OCI-M1 (cell line): ENCODE results near the gene FAR2.
"Not testable (repeated sequence)": the region's sequence is repeated elsewhere in the genome, so short reads cannot be mapped to it uniquely, and the experiment has no call there.

Experiments
- DNase-seq: peaks from one replicate; lab custom pipeline; 2025; lab: John Stamatoyannopoulos, UW

FAR2 gene

DNA sequence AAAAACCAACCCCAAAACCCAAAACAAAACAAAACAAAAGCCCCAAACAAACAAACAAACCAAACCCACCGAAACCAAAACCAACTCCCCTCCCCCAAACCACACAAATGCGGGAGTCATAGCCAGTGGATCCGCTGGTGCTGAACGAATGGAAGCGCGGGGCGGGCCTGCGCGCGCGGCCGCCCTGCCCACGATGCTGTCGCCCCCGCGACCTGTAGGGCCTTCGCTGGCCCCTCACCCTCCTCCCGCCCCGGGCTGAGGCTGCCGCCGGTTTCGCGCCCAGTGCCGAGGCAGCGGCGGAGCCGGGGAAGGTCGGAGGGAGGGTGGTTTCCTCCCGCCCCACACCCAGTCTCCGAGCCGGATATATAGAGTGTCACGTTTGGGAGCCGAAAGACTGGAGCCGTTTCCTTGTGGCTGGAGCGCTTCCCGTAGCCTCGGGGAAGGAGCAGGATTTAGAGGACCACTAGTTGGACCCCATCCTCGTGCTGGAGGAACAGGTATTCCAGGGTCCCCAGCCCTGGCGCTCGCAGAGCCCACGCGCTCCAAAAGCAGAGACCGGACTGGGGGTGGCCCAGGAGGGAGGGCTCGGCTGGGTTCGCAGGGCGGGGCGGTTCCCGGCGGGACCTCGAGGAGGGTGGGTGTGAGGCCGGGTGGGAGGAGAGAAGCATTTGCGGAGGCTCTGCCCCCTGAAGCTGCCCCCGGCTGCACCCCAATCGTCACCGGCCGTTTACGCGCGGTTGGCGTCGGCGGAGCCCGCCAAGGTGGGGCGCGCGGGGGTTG lies at the start of gene FAR2:
TSS of gene FAR2 (plus strand) at position 368 of the 780 bp plus-strand sequence. CDS start 121,172 bp downstream, outside the sequence.
- DNase-seq: peak; percentile 79

DNA sequence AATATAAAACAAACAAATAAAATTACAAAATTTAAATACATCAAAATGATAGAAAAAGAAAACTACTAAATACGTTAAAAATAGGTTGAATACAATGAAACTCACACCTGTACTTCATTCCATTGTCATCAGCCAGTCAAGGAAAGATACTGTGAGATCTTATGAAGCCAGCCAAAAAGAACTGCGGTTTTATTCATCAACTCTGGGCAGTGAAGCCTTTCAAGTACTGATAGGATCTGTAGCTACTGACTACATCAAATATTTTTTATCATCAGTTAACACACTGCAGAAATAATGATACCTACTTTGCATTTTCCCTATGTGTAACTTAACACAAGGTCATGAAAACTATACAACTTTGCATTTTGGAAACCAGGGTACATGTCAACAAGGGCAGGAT lies 46.3 kb upstream of the FAR2 start:
- peak; percentile 48 for DNase-seq

DNA sequence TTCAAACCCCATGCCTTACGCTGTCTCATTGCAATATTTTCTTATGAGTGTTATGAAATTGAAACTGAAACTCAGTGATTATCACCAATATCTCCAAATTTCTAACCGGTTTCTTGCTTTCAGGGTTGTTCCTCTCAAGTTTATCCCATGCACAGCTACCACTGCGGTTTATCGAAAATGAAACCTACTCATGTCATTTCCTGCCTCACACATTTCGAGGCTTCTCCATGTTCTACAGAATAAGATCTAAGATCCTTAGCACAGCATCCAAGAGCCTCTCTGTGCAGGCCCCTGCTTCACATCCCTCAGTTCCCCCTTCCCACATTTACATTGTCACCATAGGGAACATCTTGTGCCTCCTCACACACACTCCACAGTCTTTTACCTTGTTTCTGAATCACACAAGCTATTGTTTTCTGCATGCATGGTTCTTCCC lies 45.5 kb upstream of the FAR2 start:
- peak; percentile 93 for DNase-seq

DNA sequence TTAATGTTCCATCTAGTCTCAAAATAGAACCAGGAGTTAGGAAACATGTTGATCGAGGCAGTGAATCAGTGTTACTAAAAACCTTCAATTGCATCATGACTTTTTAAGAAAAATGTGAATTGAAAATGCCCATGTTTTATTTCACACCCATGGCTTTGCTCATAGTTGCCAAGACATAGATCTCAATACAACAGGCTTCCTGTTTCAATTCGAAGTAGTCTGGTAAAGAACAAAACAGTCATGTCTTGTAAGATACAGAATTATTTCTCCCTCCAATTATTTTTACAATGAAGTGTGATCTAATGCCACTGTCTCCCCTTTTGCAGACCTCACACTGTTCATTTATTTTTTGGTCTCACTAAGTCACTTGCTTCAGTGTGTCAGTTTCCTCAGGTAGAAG lies 44.6 kb upstream of the FAR2 start:
- DNase-seq: no peak

DNA sequence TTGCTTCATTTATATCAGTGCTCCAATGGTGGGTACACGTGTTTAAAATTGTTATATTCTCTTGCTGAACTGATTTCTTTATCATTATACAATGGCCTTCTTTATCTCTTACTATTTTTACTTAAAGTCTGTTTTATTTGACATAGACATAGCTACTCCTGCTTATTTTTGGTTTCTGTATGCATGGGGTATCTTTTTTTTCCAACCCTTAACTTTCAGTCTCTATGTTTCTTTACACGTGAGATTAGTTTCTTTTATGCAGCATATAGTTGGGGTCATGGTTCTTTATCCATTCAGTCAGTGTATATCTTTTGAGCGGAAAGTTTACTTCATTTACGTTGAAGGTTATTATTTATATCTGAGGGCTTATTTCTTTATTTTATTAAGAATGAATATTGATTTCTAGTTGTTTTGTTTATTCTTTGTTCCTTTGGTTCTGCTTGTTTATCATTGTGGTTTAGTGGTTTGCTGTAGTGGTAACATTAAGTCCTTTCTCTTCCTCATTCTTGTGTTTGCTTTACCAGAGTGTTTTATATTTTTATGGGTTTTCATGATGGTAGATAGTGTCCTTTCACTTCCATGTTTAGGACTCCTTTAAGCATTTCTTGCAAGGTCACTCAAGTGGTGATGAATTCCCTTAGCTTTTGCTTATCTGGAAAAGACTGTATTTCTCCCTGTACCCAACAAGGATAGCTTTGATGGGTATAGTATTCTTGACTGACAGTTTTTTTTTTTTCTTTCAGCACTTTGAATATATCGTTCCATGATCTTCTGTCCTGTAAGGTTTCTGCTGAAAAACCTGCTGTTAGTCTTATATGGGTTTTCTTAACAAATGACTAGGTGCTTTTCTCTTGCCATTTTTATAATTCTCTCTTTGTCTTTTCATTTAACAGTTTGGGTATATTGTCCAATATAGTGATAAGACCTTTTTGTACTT lies 38.3 kb upstream of the FAR2 start:
- DNase-seq: peak; percentile 50

DNA sequence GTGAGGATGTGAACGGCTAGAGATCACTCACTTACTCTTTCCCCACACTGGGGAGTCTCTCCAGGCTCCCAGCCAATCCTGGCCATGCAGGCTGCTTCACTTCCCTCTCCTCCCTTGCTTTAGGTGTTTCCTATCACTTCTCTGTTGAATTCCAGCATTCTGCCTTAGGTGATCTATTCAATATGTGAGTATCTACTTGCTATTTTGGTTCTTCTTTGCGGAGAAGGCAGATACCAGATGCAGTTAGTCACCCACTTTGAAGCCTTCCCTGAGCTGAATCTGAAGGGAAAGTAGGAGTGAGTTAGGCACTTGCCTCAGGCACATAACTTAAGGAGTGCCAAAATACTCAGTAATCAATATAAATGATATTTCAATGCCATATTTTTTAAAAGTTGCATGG lies 36.0 kb upstream of the FAR2 start:
- no peak for DNase-seq

DNA sequence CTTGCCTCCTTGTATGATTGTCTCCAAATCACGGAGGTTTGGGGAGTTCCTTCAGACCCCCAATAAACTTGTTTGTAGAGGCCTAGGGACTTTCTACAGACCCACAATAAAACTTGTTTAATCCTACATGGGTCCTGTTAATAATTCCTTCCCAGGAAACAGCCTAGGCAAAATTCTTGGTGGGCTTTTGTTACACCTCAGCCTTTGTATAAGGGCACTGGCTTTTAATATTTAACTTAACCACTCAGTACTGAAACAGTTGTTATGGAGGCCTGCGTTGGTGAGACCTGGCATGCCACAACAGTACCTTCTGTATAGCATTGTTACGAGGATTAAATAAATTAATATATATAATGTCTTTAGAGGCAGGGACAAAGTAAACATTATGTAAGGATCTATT lies 32.7 kb upstream of the FAR2 start:
- DNase-seq: no peak

DNA sequence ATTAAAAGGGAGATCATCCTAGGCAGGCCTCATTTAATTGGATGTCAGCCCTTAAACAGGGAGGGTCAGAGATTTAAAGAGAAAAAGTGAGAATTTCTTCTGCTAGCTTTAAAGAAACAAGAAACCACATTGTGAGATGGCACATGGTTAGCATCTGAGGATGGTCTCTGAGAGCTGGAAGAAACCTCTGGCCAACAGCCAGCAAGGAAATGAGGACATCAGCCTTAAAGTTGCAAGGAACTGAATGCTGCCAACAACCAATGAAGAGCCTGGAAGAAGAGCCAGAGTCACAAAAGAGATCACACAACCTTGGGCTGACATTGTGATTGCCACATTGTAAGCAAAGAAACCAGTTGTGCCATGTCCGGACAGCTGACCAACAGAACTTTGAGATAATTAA lies 17.5 kb upstream of the FAR2 start:
- peak; percentile 32 for DNase-seq

DNA sequence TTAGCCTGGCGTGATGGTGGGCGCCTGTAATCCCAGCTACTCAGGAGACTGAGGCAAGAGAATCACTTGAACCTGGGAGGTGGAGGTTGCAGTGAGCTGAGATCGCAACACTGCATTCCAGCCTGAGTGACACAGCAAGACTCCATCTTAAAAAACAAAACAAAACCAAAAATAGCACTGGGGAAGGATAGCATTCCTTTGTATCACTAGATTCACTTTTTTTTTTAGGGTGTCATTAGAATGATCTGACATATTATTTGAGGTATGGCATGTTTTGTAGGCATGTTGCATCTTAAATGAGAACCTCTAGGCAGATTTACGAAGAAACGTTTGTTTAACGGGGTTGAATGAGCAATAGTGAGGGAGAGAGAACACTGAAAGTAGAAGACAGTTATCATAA lies 16.8 kb upstream of the FAR2 start:
- no peak for DNase-seq

DNA sequence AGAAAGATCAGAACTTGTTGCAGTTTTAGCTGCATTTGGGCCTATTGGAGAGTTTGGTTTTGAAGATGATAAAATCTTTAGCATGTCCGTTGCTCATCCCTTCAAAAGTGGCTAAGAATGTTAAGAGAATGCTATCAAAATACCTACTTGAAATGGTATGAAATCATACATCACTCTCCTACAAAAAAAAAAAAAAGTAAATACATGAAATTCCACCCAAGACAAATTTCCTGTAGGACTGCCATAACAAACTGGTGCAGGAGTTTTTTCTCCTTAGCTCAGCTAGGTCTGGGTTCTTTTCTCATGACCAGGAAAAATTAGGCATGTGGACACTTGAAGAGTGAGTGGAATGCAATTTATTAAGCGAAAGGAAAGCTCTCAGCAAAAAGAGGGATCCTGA lies 15.9 kb upstream of the FAR2 start:
- no peak for DNase-seq

DNA sequence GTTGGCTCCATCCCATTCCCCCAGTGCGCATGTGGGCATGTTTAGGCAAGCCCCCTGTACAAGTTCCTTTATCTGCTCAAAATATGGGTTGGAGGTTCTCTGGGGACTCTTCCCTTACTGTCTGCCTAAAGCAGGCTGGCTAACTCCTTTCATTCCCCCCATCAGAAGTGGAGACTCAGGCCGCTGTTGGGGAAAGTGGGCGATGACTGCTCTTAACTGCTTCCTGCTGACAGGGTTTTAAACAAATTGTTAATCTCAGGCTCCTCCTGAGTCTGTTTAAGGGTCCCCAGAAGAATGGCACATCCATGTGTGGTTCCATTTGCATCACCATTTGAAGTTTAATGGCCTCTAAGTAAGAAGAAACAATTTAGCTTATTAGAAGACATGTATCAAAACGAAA lies 15.4 kb upstream of the FAR2 start:
- DNase-seq: no peak

DNA sequence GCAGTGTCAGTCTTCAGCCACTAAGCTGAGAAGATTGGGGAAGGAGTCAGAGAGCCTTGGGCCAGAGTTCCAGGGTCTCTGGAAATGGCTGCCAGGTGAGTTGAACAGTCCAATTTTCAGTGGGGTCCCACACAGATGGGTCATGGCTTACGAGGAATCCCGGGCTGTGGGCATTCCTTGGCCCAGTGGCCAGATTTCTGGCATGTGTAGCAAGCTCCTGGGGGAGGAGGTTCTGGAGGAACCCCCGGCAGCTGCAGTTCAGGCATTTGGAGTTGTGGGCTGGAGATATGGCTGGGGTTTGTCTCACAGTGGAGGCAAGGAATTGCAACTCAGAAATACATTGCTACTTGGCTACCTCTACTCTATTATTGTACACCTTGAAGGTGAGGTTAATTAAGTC lies 10.8 kb upstream of the FAR2 start:
- not testable (repeated sequence) for DNase-seq

DNA sequence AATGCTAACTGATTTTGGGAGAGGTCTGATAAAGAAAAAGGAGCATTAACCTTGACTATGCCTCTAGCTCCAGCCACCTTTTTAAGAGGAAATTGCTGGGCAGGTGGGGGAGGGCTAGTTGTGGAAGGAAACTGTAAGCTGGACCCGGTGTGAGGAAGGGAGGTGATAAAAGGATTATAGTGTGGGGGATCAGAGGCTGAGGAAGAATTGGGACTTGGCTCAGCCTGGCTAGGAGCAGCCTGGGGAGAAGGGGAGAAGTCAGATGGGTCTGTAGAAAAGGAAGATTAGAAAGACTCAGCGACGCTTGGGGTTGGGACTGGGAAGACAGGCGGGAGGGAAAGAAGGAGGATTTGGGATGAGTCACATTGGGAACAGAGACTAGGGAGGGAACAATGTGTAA lies 10.2 kb upstream of the FAR2 start:
- not testable (repeated sequence) for DNase-seq

DNA sequence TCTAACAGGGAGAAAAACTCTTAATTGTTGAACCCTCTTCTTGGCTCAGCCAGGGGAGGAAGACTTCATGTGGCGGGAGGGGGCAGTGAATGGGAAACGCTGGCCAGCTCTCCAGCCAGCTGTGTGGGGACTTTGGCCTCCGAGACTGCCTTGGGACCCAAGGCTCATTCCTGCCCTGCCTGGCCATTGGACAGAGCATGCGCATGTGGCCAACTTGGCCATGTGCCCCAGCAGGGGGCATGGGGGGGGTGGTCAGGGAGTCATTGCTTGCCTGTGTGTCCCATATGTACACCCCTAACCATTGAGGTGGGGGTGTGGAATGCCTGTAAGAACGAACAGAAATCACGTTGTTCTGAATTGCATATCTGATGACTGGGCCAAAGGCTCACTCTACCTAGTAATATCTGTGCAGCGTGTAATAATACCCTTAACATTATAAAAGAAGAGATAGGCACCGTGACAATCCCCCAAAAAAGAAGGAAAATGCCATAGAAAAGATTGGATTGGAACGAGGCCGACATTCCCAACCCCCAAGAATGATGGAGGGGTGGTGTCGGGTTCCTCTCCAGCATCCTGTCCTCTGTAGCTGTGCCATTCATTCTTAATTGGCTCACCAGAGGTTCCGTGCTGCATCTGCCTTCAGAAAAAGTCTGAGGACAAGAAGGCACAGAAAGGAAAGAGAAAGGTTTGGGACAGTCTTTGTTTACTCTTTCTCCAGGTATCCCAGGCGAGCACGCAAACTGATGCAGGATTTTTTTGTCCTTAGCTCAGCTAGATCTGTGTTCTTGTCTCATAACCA lies 3.5 kb upstream of the FAR2 start:
- DNase-seq: no peak

DNA sequence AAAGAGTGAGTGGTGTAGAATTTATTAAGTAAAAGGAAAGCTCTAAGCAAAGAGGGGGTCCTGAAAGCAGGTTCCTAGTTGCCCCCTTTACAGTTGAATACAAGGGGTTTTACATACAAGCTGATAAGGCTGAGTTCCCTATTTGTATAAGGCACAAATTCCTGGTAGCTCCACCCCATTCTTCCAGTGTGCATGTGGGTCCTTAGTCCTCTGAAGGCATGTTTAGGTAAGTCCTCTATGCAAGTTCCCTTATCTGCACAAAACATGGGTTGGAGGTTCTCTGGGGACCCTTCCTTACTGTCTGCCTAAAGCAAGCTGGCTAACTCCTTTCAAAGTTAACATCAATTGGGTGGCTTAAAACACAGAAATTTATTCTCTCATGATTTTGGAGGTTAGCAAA lies 2.9 kb upstream of the FAR2 start:
- peak; percentile 37 for DNase-seq

DNA sequence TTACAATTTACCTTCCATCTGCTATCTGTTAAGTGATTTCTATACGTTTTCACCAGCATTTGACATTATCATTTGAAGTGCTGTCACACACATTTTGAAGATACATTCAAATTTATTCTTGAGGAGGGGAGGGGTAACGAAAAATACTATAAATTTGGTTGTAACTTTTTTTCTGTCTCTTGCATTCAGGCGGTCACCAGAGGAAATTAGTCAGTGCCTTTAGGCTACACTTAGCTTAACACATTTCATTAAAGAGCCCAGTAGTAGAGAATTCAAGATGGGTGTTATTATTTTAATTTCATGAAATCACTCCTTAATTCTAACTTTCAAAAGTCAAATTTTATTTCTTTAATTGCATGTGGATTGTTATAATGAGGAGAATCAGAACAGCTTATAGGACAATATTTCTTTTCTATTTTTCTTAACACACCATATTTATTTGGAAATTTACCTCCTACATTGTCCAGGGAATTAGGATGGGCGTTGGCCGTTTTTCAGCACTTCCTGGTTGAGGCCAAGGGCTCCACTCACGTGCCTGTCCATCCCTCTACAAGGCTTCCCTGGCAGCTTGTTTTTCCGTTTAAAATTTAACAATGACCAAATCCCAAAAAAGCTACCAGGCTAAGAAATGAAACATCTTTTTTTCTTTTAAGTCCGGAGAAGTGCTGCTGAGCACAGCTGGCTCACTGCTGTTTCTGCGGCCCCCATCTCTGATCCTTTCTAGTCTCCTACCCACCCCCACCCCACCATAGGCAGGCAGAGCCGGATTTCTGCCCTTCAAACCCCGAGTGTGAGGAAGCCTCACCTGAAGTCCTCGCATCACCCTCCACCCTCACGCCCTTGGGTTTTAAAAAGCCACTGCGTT lies 1.1 kb upstream of the FAR2 start:
- DNase-seq: peak; percentile 68

DNA sequence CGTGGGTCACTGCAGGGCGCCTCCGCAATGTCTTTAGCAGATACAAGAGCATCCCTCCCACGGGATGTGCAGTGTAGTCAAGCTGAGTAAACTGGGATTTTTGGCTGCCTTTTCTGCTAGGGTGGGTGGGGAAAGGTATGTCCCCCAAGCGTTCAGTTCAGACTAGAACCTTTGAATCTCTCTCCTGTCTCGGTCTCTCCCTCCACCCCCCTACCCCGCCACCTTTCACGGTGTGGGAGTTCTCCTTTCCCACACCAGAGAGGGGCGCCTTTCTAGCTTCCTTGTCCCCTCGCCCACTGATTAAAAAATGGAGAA lies 525 bp upstream of the FAR2 start:
- no peak for DNase-seq

DNA sequence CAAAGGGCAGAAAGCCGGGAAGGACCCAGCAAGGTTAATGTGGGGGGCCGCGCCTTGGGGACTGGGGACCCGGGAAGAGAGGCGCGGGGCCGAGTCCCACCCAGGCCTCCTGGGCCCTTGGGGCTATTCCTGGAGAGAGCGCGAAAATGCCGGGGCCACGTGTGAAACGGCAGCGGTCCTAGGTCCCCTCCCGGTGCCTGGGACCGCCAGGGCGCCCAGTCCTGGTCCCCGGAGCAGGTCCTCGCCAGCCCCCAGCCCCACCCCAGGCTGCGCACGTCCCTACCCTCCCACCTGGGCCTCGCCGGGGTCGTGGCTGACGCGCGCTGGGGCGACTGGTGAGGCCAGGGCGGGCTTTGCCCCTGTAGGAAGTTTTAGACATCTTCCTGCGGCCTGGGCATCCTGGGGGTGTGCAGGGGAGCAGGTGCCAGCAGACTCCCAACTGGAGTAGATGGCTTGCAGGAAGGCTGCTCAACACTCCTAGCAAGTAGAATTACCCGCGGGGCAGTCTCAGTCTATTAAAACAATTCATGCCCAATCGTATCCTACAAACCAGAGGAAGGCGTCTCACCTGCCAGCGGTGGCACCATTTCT lies 708 bp downstream of the FAR2 start:
- peak; percentile 62 for DNase-seq

DNA sequence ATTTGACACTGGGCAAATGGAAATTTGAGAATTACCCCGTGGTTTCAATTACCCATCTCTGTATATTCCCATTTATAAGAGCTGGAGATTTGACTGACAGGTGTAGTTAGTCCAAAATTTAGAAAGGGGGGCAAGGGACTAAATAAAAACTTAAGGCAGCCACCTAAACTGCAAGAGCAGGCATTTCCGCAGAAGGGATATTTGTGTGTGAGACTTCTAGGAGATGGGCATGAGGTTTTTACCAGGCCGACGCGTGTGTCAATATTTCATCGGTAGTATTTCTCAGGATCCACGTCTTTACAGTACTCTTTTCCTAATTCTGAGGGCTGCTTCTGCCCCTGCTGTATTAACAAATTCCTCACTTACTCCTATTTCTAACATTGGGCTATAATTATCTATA lies 1.4 kb downstream of the FAR2 start:
- peak; percentile 27 for DNase-seq

DNA sequence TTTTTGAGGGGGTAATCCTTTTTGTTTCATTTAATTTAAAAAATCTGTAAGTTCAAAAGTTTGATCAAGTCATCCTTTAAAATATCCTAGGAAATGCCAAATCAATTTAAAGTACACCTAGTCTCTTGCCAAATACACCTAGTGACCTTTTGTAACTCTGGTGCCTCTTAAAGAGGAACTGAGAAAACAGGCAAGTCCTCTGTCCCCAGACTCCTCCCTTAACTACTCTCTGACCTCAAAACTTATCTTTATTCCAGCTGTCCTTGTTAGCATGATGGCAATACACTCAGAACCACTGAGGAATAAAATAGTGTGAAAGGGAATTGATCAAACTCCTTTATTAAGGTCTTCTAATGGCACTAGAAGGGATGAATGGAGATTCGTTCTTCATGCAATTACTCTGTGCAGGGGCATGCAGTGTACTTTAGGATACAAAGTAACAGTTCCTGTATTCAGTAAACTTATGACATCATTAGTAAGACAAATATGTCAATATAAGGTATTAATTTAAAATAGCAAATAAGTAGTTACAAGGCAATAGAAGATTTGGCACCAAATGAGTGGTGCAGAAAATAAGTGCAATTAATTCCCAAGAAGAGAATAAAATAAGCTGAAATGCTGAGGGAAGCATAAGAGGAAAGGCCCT lies 3.3 kb downstream of the FAR2 start:
- DNase-seq: peak; percentile 88
